Myocyte (in vitro differentiated cells): Measurements from ENCODE around the gene SMIM9. TPM values are rescaled to one million over a fixed set of nuclear protein-coding genes. Genes with fewer than 3 reads are reported as not detected.

Experiments
- DNase-seq: peaks from one replicate; pipeline ENCODE4 v3.0.0-alpha.2; 2012; ENCODE audit warnings: low read depth
- total RNA-seq: library from RNA; depleted of rRNA; stranded (reverse); fragments of >200 nt; gene quantifications from 2 replicates; pipeline ENCODE4 v1.2.3, GENCODE V29; 2014

SMIM9 gene
- total RNA-seq, 1 donor from 2014 or later: not detected

DNA sequence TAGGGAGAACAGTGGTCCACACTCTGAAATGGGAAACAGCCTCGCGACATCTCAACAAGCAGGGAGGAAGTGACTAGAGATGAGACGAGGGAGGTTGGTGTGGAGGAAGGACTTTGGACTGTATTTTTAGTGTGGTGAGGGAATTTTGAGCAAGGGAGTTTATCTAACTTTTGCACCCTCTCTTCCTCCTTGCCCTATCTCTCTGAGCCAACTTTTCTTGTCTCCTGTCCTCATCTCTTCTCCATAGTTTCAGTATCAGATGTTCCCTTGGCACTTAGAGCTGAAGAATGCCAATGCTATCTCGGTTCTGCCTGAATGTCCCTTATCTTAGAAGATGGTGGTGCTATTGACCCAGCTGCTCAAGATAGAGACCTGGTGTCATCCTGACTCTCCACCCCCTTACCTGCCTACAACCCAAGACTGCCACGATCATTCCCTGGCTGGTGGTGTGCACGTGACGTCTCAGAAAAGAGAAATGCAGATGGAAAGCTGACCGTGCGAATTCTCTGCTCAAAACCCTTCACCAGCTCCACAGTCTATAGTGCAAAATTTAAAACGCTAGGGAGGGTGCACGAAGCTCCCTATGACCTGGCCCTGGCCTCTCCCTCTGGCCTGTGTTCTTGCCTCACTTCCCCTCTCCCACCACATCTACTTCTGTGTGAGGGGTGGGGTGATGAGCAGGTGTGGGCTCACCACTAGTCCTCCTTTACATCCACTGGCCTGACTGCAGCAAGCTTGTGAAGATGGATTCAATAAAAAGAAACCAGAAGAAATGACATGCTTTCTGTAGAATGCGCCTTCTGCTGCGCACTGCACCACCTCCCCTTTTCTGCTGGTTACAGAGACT, 50.1 kb downstream of the SMIM9 start:
- DNase-seq: no peak

DNA sequence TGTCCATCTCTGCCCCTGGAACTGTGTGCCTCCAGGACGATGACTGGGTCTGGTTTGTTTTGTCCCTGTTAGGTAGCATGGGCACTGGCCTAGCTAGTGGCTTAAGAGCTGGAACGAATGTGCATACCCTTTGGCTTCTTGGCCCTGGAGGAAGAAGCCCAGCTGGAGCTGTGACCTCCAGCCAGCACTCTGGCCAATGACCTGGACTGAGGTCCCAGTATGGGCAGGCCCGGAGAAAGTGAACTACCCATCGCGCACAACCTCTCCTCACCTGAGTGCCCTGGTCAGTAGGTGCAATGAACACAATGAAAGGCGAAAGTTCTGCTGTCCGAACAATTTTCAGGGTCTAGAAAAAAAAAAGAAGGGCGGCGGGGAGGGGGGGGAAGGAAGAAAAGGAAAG, 53.5 kb downstream of the SMIM9 start:
- no peak for DNase-seq

DNA sequence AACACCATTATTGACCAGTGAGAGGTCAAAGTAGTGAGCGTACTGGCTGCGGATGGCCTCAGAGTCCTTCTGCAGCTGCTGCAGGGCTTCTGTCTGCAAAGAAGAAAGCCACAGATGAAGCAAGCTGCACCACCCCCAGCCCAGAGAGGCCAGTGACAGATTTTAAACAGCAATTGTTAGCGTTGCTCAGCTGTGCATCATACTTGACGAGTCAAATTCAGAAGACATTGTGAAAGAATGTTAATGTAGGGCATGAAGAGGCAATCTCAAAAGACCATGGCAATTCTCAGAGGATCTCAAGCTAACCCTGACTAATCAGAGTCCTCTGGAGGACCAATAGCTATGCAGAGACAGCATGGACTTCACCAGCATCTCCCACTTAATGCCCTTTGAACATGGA, 55.2 kb downstream of the SMIM9 start:
- peak; percentile 83 for DNase-seq

- no peak for DNase-seq
Observed at GRCh38 chrX:154776753-154777152, 57.7 kb downstream of the SMIM9 start.

- peak; percentile 9 for DNase-seq
Observed at GRCh38 chrX:154775419-154776349, 58.8 kb downstream of the SMIM9 start.

GRCh38 chrX:154774622-154775021, 59.8 kb downstream of the SMIM9 start:
- DNase-seq: no peak

Other genes with a start within 250 kb of the SMIM9 start
- not detected in 2 replicates for gene CTAG1A, start 249.5 kb downstream of the SMIM9 start, total RNA-seq
- not detected in 2 replicates for gene CTAG1B, start 215.4 kb downstream of the SMIM9 start, total RNA-seq
- gene CTAG2, start 181.1 kb downstream of the SMIM9 start, total RNA-seq: not detected in 2 replicates
- 7.3 TPM in 2 replicates for gene GAB3, start 83.6 kb downstream of the SMIM9 start, total RNA-seq
- gene DKC1, start 71.8 kb downstream of the SMIM9 start, total RNA-seq: 33.6 and 40.7 TPM in 2 replicates
- gene MPP1, start 29.2 kb downstream of the SMIM9 start, total RNA-seq: 10.6 and 11.2 TPM in 2 replicates
- 2.4 and 3.7 TPM in 2 replicates for gene F8A1, start 51.7 kb upstream of the SMIM9 start, total RNA-seq
- 4.1 and 9.3 TPM in 2 replicates for gene F8, start 188.1 kb upstream of the SMIM9 start, total RNA-seq
- gene FUNDC2, start 192.2 kb upstream of the SMIM9 start, total RNA-seq: 73.3 and 86.8 TPM in 2 replicates
- 17.4 and 25.2 TPM in 2 replicates for gene CMC4, start 236.5 kb upstream of the SMIM9 start, total RNA-seq
- gene MTCP1, start 236.5 kb upstream of the SMIM9 start, total RNA-seq: 0.68 and 1.1 TPM in 2 replicates
- gene BRCC3, start 236.8 kb upstream of the SMIM9 start, total RNA-seq: 8.0 and 9.5 TPM in 2 replicates